ENCODE measurements around the gene AFF3.

DNA sequence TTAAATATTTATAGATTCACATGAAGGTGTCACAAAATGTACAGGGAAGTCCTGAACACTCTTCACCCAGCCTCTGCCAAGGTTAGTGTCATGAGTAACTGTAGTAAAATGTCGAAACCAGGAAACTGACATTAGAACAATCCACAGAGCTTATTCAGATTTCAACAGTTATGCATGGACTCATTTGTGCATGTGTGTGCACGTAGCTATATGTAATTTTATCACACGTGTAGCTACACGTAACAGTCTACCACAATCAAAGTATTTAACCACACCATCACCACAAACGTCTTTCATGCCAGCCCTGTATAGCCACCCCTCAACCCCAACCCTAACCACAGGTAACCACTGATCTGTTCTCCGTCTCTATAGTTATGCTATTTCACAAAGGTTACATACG, 440.9 kb downstream of the AFF3 start:
- no peak for TF ChIP-seq POLR2A (IDR thresholded peaks at IDR 0.05; ENCODE audit: insufficient read depth in 1 of 2, low read depth in 2 of 2, low read length in 2 of 2)
- TF ChIP-seq, protein P1, sequence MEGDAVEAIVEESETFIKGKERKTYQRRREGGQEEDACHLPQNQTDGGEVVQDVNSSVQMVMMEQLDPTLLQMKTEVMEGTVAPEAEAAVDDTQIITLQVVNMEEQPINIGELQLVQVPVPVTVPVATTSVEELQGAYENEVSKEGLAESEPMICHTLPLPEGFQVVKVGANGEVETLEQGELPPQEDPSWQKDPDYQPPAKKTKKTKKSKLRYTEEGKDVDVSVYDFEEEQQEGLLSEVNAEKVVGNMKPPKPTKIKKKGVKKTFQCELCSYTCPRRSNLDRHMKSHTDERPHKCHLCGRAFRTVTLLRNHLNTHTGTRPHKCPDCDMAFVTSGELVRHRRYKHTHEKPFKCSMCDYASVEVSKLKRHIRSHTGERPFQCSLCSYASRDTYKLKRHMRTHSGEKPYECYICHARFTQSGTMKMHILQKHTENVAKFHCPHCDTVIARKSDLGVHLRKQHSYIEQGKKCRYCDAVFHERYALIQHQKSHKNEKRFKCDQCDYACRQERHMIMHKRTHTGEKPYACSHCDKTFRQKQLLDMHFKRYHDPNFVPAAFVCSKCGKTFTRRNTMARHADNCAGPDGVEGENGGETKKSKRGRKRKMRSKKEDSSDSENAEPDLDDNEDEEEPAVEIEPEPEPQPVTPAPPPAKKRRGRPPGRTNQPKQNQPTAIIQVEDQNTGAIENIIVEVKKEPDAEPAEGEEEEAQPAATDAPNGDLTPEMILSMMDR (CRISPR knock-in tag; IDR thresholded peaks at IDR 0.05), result no peak
- TF ChIP-seq KDM5A (IDR thresholded peaks at IDR 0.05; ENCODE audit: borderline replicate concordance, low read length), result no peak
- no peak for TF ChIP-seq U2AF2 (IDR thresholded peaks at IDR 0.05; ENCODE audit: low read depth, low read length)
- no peak for TF ChIP-seq ZNF33A (CRISPR knock-in tag; IDR thresholded peaks at IDR 0.05; ENCODE audit: borderline replicate concordance)
- TF ChIP-seq RNF2 (conservative IDR thresholded peaks at IDR 0.05; ENCODE audit: low read depth), result no peak
- TF ChIP-seq ZNF121 (CRISPR knock-in tag; IDR thresholded peaks at IDR 0.05), result no peak

All from HepG2 (cell line).